ENCODE results near the gene ETV5. TPM values are rescaled to one million over a fixed set of nuclear protein-coding genes. Genes with fewer than 3 reads are reported as not detected.

The ETV5 gene
- total and polyA plus RNA-seq, 9 of the 15 experiments (the other 6 are each of a cell fraction or from before 2014, with no cell fraction given) = 9.2 to 25.9 (median 15.9) TPM

GRCh38 chr3:186107215-186108105, 1.4 kb downstream of the ETV5 start (continued):
- no peak for TF ChIP-seq MYC (IDR thresholded peaks at IDR 0.05; ENCODE audit: low read depth, low read length)
- no peak for TF ChIP-seq MYC (CRISPR knock-in tag; IDR thresholded peaks at IDR 0.05; ENCODE audit: borderline replicate concordance, low read depth)
- TF ChIP-seq, protein P1, sequence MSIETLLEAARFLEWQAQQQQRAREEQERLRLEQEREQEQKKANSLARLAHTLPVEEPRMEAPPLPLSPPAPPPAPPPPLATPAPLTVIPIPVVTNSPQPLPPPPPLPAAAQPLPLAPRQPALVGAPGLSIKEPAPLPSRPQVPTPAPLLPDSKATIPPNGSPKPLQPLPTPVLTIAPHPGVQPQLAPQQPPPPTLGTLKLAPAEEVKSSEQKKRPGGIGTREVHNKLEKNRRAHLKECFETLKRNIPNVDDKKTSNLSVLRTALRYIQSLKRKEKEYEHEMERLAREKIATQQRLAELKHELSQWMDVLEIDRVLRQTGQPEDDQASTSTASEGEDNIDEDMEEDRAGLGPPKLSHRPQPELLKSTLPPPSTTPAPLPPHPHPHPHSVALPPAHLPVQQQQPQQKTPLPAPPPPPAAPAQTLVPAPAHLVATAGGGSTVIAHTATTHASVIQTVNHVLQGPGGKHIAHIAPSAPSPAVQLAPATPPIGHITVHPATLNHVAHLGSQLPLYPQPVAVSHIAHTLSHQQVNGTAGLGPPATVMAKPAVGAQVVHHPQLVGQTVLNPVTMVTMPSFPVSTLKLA (conservative IDR thresholded peaks at IDR 0.05) = 0 out of 4 replicates have a peak, but pooled peaks of 1 of the 2 experiments have one; percentile 17
- peak in 1 of 3 experiments; percentile 33 for TF ChIP-seq YY1 (IDR thresholded peaks at IDR 0.05; ENCODE audit: borderline replicate concordance in 1 of 3, control insufficient read depth in 1 of 3, extremely low read depth in 1 of 3, insufficient read depth in 3 of 3, insufficient read length in 1 of 3, insufficient replicate concordance in 2 of 3, low read depth in 1 of 3, low read length in 2 of 3)
- TF ChIP-seq SRF (CRISPR knock-in tag; IDR thresholded peaks at IDR 0.05) = no peak
- no peak for TF ChIP-seq ZNF175 (CRISPR knock-in tag; IDR thresholded peaks at IDR 0.05; ENCODE audit: low read depth)
- TF ChIP-seq NCOA1 (IDR thresholded peaks at IDR 0.05; ENCODE audit: low read depth) = no peak
- TF ChIP-seq NR1H2 (CRISPR knock-in tag; IDR thresholded peaks at IDR 0.05) = no peak
- no peak for TF ChIP-seq ARID4B (CRISPR knock-in tag; IDR thresholded peaks at IDR 0.05)
- TF ChIP-seq, protein P2, sequence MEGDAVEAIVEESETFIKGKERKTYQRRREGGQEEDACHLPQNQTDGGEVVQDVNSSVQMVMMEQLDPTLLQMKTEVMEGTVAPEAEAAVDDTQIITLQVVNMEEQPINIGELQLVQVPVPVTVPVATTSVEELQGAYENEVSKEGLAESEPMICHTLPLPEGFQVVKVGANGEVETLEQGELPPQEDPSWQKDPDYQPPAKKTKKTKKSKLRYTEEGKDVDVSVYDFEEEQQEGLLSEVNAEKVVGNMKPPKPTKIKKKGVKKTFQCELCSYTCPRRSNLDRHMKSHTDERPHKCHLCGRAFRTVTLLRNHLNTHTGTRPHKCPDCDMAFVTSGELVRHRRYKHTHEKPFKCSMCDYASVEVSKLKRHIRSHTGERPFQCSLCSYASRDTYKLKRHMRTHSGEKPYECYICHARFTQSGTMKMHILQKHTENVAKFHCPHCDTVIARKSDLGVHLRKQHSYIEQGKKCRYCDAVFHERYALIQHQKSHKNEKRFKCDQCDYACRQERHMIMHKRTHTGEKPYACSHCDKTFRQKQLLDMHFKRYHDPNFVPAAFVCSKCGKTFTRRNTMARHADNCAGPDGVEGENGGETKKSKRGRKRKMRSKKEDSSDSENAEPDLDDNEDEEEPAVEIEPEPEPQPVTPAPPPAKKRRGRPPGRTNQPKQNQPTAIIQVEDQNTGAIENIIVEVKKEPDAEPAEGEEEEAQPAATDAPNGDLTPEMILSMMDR (IDR thresholded peaks at IDR 0.05 in 2 of 3, conservative IDR thresholded peaks at IDR 0.05 in 1 of 3; ENCODE audit: insufficient read depth in 2 of 3, low read depth in 1 of 3, low read length in 3 of 3) = no peak
- TF ChIP-seq CXXC5 (CRISPR knock-in tag; IDR thresholded peaks at IDR 0.05) = peak; percentile 69
- no peak for TF ChIP-seq TRIM24 (IDR thresholded peaks at IDR 0.05)
- TF ChIP-seq, protein P3, sequence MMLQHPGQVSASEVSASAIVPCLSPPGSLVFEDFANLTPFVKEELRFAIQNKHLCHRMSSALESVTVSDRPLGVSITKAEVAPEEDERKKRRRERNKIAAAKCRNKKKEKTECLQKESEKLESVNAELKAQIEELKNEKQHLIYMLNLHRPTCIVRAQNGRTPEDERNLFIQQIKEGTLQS (IDR thresholded peaks at IDR 0.05) = peak; percentile 75
- TF ChIP-seq, protein P3 (CRISPR knock-in tag; conservative IDR thresholded peaks at IDR 0.05) = no peak
- TF ChIP-seq ZNF212 (CRISPR knock-in tag; IDR thresholded peaks at IDR 0.05) = no peak
- no peak for TF ChIP-seq ILK (tag; IDR thresholded peaks at IDR 0.05; ENCODE audit: borderline replicate concordance, low read depth)
- no peak for TF ChIP-seq SRSF7 (optimal IDR thresholded peaks at IDR 0.05; ENCODE audit: low read depth, low read length)

Data from K562 (cell line).